ENCODE results near the gene ATP1B1.

The ATP1B1 gene

DNA sequence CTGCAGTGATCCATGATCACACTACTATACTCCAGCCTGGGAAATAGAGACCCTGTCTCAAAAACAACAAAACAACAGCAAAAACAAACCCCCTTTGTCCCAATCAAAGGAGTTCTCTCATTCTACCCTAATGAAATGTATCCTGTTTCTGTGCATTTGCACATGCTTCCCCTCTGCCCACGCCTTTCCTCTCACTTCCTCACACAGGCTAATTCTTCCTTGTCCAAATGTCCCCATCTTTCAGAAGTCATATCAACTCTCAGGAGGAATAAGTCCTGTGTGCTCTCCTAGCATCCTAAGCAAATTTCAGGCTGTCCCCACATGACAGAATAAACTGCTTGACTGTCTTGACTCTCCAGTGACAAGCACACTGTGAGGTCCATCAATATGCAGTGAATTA lies 8.1 kb upstream of the ATP1B1 start:
- no peak for FAIRE-seq

DNA sequence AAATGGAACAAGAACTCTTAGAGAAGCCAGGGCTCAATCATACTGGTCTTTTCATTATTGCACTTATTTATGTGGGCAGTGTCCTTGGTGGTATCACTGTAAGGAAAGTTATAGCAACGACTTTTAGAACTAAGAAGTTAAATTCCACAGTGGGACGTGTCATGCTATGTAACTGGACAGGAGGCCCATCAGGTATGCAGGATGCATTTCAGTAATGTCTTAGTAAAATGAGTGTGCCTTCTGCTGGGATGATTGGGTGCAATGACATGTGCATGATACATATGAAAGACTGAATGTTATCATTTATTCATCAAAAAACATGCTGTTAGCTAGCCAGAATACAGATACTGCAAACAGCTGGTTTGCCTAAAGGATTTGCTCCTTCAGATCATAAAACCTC lies 6.9 kb upstream of the ATP1B1 start:
- FAIRE-seq: no peak

DNA sequence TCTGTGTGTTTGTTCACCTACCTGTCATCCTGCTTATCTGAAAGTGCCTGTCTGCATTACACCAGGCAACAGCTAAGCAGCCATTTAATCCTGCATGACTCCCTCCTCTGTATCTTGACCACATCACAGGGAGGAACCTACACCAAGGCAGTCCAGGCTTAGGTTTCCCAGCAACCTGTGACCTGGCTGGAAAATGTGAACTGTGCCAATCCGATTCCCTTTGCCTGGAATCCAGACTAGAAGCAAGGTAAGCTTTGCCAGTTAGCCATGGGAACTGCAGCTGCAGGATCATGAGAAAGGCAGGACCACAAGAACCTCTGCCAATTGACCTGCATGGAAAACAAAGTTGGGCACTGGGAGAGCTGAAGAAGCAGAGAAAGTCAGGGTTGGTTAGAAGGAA lies 6.3 kb upstream of the ATP1B1 start:
- no peak for FAIRE-seq

DNA sequence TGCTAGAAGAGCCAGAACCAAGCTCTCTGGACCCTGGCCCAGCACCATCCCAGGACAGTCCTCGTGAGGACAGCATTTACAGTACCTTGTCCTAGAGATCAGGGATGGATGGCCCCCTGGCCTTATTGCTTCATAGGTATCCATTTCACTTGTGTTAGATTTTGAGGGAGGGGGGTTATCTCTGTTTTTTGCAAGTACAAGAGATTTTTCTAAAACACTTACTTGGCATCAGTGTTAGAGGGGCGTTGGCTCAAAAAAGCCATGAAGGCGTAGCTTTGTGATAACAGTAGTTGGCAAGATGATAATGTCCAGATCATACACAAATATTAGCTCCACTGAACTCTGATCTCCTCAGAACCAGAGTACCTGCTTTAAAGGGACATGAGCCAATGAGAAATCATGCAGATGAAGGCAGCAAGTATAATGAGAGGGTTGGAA lies 5.8 kb upstream of the ATP1B1 start:
- FAIRE-seq: no peak

DNA sequence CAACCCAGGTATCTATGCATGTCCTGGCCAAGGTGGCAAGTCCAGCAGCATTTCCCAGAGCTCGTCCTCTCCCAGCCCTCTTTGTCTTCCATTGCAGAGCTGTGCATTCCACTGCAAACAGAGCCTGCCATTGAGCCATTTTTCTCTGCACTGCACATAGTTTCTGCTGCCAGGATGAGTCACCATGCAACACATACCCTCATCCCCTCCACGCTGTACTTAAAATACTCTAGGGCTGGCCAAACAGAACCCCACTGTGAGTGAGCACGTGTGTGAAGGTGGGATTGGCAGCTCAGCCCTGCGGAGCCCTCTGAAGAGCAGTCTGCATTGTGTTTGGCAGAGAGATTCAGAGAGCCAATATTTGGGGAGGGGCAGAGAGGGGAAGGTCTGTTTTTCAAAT lies 3.9 kb upstream of the ATP1B1 start:
- FAIRE-seq: no peak

DNA sequence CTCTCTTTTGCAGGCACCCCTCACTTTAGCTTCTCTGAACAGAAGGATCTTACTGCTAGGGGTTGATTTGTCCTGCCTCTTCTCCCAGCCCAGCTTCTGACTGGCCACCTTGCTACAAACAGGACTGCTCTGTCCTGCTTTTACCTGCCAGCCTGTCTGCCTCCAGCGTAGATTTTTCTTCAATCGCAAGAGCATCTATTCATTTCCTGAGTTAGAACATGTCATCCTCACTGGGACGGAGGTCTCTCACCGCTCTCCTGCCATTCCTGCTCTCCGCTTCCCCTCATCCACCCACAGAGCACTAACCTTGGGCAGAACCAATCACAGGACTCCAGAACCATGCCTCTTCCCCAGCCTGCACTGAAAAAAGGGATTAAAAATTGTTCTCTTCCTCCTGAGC lies 3.5 kb upstream of the ATP1B1 start:
- FAIRE-seq: no peak

DNA sequence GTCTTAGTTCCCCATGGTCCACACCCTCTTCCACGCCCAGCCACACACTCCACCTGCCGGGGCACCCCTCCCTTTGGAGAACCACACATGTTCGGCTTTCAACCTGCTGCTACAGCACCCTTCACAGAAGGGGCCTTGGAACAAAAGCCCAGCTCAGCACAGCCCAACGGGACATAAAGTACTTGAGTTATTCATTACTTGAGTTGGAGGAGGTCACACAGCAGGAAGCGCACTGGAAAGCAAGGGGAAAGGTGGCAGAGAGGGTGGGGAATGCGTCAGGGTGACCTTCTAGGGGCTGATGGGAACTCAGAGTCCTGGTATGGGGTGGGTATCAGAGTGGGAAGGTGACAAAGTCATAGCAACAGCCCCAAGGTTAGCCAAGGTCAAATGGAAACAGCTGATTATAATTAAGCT lies 3.0 kb upstream of the ATP1B1 start:
- no peak for FAIRE-seq

DNA sequence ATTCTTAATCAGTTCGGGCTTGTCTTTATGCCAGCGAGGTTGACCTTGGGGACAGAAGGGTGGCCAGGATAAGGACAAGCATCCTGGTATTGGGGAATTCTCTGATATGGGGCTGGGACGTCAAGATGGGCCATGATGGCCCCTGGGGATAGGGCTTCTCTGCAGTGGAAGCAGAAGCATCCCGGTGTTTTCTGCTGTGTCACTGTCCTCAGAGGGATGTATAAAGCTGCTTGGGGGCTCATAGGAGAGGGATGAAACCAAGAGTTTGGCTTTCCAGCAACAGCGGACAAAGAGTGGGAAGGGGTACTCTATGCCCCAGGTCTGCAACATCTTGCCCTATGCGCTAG lies 1.4 kb upstream of the ATP1B1 start:
- FAIRE-seq: no peak

DNA sequence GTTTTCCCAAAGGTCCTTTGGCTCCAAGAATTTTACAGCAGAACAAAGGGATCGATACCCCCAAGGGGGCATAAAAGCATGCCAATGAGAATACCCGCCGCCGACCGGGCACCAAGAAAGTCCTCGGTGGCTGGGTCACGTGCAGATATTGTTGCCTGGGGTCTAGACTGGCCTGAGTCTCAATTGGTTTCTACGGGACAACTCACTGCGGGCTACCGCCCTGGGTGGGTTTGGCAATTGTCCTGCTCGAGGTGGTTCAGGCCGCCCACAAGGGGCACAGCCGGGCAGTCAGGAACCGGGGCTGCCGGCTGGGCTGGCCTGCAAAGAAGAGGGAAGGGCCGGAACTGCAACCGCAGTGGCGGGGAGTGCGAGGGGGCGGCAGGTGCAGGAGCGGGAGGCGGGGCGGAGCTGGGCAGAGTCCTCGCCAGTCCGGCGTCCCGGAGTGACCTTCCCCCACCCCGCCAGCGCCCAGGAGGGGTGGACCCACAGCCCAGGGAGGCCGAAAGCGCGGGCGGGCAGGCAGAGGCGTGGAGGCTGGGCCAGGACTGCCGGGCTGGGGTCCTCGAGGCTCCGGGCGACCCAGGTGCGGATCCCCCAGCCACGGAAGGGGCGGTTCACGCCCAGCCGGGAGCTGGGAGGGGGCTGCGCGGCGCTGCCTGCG lies 926 bp upstream of the ATP1B1 start:
- no peak for FAIRE-seq

DNA sequence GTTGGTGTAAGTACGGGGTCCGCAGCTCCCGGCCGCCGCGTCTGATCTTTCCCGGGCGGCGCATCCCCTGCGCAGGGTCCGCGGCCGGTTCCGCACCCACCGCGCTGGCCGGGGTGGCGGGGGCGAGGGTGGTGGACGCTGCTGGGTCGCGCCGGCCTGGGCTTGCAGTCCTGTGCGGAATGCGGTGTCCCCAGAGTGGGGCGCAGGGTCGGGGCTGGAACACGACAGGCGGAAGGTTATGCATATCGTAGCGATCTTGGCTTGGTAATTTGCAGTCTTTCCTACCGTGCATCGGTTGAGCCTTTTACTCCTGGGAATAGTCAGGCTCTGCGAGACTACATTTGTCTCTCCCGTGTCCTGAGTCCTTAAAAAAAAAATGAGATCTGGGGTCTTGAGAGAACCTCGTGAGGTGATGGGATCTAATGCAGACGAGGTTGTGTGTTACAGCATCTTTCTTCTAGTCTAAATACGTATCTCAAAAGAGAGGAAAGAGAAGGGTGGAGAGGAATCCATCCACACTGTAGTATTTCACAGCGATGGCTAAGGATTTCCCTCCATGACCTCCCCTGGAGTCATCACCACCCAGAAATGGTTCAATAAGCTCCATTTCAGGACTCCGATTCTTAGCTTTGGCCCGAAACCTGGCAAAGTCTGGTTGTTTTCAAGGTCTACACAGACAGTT lies 572 bp downstream of the ATP1B1 start:
- FAIRE-seq: no peak

DNA sequence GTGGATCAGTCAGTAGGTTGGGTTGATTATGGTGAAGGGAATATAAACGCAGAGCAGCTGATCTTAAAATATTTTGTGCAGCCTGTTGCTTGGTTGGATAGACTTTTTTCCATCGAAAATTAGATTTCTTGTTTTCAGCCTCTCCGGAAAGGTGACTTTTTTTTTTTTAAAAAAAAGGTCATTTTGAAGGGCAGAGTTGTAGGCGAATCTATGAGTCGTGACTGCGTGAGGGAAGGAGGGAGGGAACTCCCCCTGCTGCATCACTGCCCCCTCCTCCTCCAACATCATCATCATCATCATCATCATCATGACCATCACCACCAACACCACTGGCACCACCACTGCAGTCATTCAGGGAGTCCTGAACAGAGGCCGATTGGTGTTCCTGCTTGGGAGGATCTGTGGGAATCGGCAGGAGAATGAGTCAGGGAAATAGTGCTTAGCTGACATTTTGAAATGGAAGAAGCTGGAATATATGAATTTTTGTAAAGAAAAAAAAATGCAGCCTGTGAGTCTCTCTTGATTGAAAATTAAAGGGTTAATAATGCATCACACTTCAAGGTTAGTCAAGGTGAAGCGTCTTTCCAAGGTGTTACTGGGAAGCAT lies 1.2 kb downstream of the ATP1B1 start:
- FAIRE-seq: no peak

DNA sequence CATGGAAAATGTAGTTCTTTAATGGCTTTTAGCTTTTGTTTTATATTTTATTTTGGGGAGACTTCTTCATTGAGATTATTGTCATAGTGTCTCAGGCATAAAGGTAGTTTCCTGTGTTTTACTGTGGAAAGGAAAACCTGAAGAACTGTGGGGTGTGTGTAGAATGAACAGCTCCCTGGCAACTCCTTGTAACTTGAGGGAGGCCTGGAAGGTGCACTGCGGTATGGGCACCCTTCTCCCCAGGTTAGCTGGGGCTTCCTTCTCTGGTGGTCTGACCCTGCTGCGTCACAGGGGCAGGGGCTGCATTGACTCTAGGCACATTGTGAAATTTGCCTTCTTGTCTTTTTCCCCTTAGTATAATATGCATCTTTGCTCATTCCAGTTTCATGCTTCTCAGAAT lies 1.7 kb downstream of the ATP1B1 start:
- no peak for FAIRE-seq

DNA sequence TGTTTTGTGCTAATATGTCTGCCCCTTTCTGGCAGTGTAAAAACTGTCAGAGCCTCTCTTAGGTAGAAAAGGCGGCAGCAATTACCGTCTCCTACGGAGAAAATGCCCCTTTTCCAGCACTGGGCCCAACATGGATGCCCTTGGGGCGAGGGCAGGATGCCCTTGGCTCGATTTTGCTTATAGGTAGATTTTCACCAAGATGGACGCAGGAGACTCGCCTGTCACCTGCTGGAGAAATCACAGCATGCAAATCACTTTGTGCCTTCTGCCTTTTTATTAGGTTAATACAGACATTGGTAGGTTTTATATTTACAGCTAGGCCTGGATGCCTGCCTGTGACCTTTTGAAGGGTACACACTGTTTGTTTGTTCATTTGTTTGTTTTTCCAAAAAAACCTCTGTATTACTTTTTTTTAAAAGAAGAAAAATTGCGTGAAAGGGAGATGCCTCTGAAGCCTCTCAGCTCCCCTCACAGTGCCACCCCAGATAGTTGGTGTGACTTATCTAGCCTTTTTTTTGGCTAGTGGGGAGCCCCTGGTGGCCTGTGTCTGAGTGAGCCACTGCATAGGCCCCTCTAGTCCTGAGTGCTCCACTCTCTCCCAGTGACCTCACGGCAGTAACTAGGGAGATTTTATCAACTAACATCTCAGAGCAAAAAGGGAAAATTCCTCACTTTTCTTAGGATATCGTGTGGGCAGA lies 2.5 kb downstream of the ATP1B1 start:
- no peak for FAIRE-seq

DNA sequence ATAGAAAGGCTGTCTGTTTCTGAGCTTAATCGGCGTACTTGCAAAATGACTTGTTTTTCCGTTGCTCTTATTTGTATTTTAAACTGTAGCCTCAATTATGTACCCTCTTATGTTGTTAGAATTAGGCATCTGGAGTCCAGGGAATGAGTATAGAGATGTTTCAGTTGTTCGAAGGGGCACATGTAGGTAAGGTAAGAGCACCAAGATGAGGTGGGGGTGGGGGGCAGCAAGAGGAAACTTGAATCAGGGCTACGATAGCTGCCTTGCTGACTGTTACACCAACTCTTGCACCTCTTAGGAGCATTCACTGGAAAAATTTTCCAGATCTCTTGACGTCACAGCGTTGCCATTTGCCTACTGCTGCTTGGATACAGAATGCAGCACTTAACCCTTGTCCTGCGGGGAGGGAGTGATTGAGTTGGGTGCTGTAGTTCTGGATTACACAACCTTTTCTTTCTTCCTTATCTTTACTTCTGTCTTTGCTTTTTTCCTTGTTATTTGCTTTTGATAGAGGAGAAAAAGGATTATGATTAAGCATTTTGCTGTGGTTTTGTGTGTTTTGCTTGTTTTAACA lies 3.2 kb downstream of the ATP1B1 start:
- peak; percentile 89 for FAIRE-seq

DNA sequence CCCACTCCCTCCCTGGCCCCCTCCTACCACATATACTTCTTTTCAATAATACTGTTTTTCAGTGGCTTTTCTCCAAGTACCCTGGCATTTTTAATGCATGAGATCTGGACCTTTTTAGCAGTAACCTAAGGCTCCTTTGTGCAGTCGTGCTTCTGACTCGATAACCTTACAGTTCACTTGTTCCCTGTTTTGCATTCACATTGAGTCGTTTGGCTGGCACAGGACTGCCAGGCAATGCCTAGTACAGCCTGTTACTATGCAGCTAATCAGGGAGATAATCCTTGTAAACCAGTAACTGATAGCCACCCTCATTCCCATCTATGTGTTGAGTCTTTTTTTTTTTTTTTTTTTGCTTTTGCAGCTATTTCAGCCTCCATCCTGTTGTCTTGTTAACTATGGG lies 3.7 kb downstream of the ATP1B1 start:
- no peak for FAIRE-seq

DNA sequence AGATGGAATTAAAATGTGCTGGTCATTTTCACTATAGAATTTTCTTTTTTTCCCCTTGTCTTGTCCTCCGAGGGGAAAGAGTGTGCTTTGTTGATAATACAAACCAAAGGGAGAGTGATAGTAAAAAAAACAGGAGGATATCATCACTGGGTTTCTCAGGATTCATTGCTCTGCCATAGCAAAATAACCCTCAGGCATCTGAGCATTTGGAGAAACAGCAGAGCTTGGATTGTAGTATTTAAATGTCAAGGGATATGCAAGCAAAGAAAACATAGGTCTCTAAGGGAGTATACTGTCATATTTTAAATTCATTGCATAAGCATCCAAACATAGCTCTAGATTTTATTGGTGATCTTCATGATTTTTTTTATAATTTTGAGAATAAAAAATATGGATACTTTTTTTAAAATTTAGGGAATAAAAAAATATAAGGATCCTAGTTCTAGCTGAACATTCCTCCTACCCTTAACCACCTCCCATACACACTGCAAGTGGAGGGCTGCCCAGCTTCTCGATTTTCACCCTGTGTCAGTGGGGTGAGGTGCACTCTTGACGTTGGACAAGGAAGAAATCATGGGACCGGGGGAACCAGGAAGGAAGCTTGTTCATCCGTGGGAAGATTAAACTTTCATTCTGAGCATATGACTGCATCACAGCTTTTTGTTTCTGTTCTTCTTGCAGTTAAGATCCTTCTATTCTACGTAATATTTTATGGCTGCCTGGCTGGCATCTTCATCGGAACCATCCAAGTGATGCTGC lies 4.4 kb downstream of the ATP1B1 start:
- no peak for FAIRE-seq

DNA sequence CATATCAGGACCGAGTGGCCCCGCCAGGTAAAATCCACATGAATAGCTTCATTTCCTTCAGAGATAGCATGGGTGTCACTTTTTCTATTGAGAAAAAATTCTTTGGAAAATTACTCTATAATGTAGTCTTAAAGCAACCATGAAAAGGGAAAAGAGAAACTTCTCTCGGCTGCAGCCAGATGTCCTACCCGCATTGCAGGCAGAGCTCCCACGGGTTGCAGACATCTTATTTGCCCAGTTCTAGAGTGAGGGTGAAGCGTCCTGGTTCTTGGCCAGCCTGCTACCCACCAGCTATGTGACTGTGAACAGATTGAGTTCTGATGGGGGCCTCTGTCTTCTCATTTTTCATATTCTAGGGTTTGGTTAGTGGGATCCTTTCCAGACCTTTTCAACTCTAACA lies 5.0 kb downstream of the ATP1B1 start:
- FAIRE-seq: no peak

DNA sequence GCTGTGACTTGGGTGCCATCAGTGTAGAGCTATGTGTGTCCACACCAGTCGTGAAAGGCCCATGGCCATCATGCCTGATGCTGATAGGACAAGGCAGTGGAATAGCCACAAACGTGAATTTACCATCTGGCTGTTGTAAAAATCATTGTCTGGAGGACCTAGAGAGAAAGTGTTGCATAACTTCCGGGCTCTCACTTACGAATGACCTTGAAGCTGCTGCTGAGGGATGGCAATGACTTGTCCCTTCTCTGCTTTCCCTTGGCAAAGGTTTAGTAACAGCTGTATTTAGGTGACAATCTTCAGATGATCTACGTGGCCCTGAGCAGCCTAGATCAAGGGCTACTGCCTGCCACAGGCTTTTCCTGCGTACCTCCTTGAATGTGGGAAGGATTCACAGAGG lies 5.8 kb downstream of the ATP1B1 start:
- FAIRE-seq: no peak

DNA sequence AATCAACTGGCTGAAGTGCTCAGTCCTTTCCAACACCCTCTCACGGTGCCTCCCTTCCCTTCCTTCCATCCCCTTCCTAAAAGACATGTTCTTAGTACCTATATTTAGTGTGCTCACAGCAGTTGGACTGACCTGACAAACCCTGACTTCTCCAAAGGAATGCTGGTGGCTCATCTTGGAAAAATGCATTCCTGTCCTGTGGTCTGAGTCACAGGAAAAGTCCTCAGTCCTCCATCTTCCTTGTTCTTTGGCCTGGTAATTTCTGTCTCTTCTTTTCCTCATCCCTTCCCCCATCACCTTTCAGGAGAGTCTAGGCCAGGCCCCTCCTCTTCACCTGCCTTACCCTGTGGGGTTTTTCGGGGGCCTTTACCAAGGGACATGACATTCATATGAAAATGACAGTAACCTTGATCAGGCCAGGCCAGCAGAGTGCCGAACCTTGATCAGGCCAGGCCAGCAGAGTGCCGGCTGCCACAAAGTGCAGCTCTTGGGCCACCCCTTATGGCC lies 7.2 kb downstream of the ATP1B1 start:
- FAIRE-seq: peak; percentile 17

DNA sequence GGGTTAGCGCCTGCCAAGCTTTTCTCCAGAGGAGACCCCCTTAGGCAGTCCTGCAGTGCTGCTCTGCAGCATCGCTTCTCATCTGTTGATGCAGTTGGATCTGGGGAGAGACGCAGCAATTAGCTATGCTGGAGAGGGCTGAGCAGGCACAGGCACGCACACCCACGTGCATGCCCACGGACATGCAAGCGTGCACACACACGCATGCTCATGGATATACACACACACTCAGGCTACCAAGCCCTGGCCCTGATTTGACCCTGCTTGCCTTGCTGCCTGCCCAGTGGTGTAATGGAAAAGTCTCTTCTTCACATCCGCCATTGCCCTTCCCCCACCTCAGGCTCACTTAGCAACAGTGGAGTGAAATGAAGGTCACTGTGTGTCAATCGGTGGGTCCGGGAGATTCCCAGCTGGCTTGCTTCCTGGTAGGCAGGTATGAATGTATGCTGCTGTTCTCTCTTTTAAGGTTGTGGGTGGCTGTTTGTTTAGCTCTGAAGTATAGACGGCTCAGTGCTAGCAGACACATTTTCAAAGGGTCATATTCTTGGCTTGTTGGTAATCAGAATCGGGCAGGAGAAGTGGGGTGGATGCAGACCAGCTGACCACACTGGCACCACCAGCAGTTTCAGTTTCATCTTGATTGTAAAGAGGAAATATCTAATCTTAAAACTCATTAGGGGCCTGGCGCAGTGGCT lies 9.5 kb downstream of the ATP1B1 start:
- no peak for FAIRE-seq

DNA sequence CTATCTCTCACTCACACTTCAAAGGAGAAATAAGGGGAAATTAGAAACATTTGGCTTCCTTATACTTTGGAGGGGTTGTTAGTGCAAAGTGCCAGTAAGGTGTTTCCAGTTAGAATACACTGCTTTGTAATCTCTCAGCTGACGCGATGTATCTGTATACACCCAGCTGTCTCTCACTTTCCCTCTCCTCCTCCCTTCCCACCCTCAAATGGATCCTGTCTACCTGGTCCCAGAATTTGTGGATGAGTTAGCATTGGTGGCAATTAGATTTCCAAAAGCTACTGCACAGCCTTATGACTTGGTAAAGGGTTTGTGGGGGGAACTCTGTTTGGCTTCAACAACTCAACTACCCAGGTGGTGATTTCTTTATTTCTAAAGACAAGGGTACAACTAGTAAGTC lies 10.5 kb downstream of the ATP1B1 start:
- no peak for FAIRE-seq

DNA sequence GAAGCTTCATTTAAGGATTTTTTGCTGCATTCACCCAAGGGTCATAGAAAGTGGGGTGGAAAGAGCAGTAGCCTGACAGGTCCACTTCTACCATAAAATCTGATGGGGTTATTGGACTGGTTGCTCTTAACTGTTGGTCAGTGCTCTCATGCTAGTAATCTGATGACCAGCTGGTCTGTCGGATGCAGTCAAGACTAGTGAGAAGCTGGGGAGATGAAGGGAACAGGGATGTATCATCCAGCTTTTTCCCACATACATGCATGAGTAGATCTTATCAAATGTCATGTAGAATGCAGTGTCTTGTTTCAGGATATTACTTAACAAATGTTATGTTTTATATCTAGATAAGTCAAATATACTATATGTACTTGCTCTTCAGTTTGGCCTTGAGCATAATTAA lies 11.1 kb downstream of the ATP1B1 start:
- no peak for FAIRE-seq

Measured in G401.6 (cell line).